Peyer's patch (tissue), 4 donors: ENCODE results near the gene CCR6. TPM values are rescaled to one million over a fixed set of nuclear protein-coding genes. Genes with fewer than 3 reads are reported as not detected.
"Not testable (repeated sequence)": the region's sequence is repeated elsewhere in the genome, so short reads cannot be mapped to it uniquely, and the experiment has no call there.

Source experiments
- DNase-seq, 3 donors: peaks; one replicate each; pipeline ENCODE4 v3.0.0-alpha.2; 2017 to 2019
- H3K27ac ChIP-seq, 4 donors: fragments of 200-600 bp; sonication (generic); one replicate each; pipeline ENCODE4 v1.5.1; 2016 to 2019
- H3K27me3 ChIP-seq, 2 donors: fragments of 200-600 bp; sonication (generic); one replicate each; pipeline ENCODE4 v1.5.1; 2019
- H3K36me3 ChIP-seq, 3 donors: fragments of 200-600 bp; sonication (generic); one replicate each; pipeline ENCODE4 v1.5.1; 2016 to 2019
- H3K4me1 ChIP-seq, 4 donors: fragments of 200-600 bp; sonication (generic); one replicate each; pipeline ENCODE4 v1.5.1; 2016 to 2019
- H3K4me3 ChIP-seq, 4 donors: fragments of 200-600 bp; sonication (generic); 1 replicate in 3 of 4; 2 replicates in 1 of 4; pipeline ENCODE4 v1.5.1; 2016 to 2019; ENCODE audit warnings: mild to moderate bottlenecking in 1 of 4
- H3K9me3 ChIP-seq, 4 donors: fragments of 200-600 bp; sonication (generic); one replicate each; pipeline ENCODE4 v1.5.1; 2016 to 2019; ENCODE audit warnings: mild to moderate bottlenecking in 1 of 4
- CTCF ChIP-seq, 6 experiments: fragments of 450-650 bp in 4 of 6; fragments of 200-600 bp in 2 of 6; sonication (generic) in 1 of 6; IDR thresholded peaks; one replicate each; pipeline ENCODE4 v1.5.1; 2017 to 2019; ENCODE audit warnings: antibody characterized with exemption in 6 of 6, mild to moderate bottlenecking in 3 of 6, moderate library complexity in 1 of 6
- POLR2A ChIP-seq, 2 donors: fragments of 450-650 bp; IDR thresholded peaks; one replicate each; pipeline ENCODE4 v1.5.1; 2017; ENCODE audit warnings: antibody characterized with exemption in 2 of 2, mild to moderate bottlenecking in 2 of 2, moderate library complexity in 2 of 2
- total RNA-seq, 4 donors: library from RNA; depleted of rRNA; stranded (reverse); fragments of >200 nt; gene quantifications; one replicate each; pipeline ENCODE4 v1.1.0, GENCODE V29; 2016

The CCR6 gene
- total RNA-seq, 4 donors from 2014 or later = 0.67 to 5.0 TPM; not detected in 2

GRCh38 chr6:167161851-167162467 lies 39.1 kb downstream of the CCR6 start:
- H3K9me3 ChIP-seq = no peaks in the 10 kb centered on the region
- no peaks in the 10 kb centered on the region for H3K36me3 ChIP-seq
- TF ChIP-seq POLR2A (IDR thresholded peaks at IDR 0.05) (no peak), CTCF (IDR thresholded peaks at IDR 0.05) (no peak)
- no peaks in the 10 kb centered on the region for H3K27me3 ChIP-seq
- no peak overlapping the region for H3K27ac ChIP-seq
- DNase-seq = no peak
- no peaks in the 10 kb centered on the region for H3K4me1 ChIP-seq
- H3K4me3 ChIP-seq = no peak overlapping the region

GRCh38 chr6:167162591-167162990 lies 39.7 kb downstream of the CCR6 start:
- no peak for DNase-seq
- H3K27ac ChIP-seq = no peak overlapping the region
- no peak for TF ChIP-seq CTCF (IDR thresholded peaks at IDR 0.05)
- no peak for TF ChIP-seq POLR2A (IDR thresholded peaks at IDR 0.05)

GRCh38 chr6:167163476-167164011 lies 40.6 kb downstream of the CCR6 start:
- no peak for TF ChIP-seq CTCF (IDR thresholded peaks at IDR 0.05)
- no peak for TF ChIP-seq POLR2A (IDR thresholded peaks at IDR 0.05)
- Histone ChIP-seq H3K4me3 (no peak overlapping the region), H3K27me3 (no peaks in the 10 kb centered on the region), H3K36me3 (no peaks in the 10 kb centered on the region), H3K27ac (no peak overlapping the region), H3K9me3 (no peaks in the 10 kb centered on the region), H3K4me1 (no peaks in the 10 kb centered on the region)
- no peak for DNase-seq

More at GRCh38 chr6:167162591-167162990, 39.7 kb downstream of the CCR6 start:
- H3K9me3 ChIP-seq = no peaks in the 10 kb centered on the region
- no peaks in the 10 kb centered on the region for H3K4me1 ChIP-seq
- H3K36me3 ChIP-seq = no peaks in the 10 kb centered on the region
- no peaks in the 10 kb centered on the region for H3K27me3 ChIP-seq
- no peak overlapping the region for H3K4me3 ChIP-seq

GRCh38 chr6:167164261-167164660 lies 41.4 kb downstream of the CCR6 start:
- no peaks in the 10 kb centered on the region for H3K36me3 ChIP-seq
- H3K4me3 ChIP-seq = no peak overlapping the region
- no peaks in the 10 kb centered on the region for H3K27me3 ChIP-seq
- no peak overlapping the region for H3K27ac ChIP-seq
- H3K9me3 ChIP-seq = no peaks in the 10 kb centered on the region
- TF ChIP-seq CTCF (IDR thresholded peaks at IDR 0.05) = no peak
- TF ChIP-seq POLR2A (IDR thresholded peaks at IDR 0.05) = no peak
- no peaks in the 10 kb centered on the region for H3K4me1 ChIP-seq
- no peak for DNase-seq

GRCh38 chr6:167165858-167166471 lies 43.1 kb downstream of the CCR6 start:
- no peak for DNase-seq
- no peak overlapping the region for H3K27ac ChIP-seq
- no peaks in the 10 kb centered on the region for H3K27me3 ChIP-seq
- no peaks in the 10 kb centered on the region for H3K4me1 ChIP-seq
- TF ChIP-seq POLR2A (IDR thresholded peaks at IDR 0.05) (no peak), CTCF (IDR thresholded peaks at IDR 0.05) (no peak)
- no peaks in the 10 kb centered on the region for H3K36me3 ChIP-seq
- no peaks in the 10 kb centered on the region for H3K9me3 ChIP-seq
- no peak overlapping the region for H3K4me3 ChIP-seq

- not testable (repeated sequence) for H3K9me3 ChIP-seq, DNase-seq, H3K27ac ChIP-seq, H3K4me1 ChIP-seq, H3K4me3 ChIP-seq, H3K36me3 ChIP-seq, H3K27me3 ChIP-seq
These were observed 44.8 kb downstream of the CCR6 start for GRCh38 chr6:167167699-167168098.

GRCh38 chr6:167168296-167168695 lies 45.4 kb downstream of the CCR6 start:
- not testable (repeated sequence) for H3K9me3 ChIP-seq, H3K4me3 ChIP-seq, H3K27ac ChIP-seq, H3K4me1 ChIP-seq, H3K36me3 ChIP-seq, DNase-seq, H3K27me3 ChIP-seq

- not testable (repeated sequence) for DNase-seq, H3K4me1 ChIP-seq, H3K27me3 ChIP-seq, H3K4me3 ChIP-seq, H3K9me3 ChIP-seq, H3K27ac ChIP-seq, H3K36me3 ChIP-seq
These were observed 47.0 kb downstream of the CCR6 start for GRCh38 chr6:167169867-167170266.

- not testable (repeated sequence) for H3K4me1 ChIP-seq, H3K36me3 ChIP-seq, H3K9me3 ChIP-seq, H3K4me3 ChIP-seq, H3K27me3 ChIP-seq, DNase-seq, H3K27ac ChIP-seq
These were observed 48.4 kb downstream of the CCR6 start for GRCh38 chr6:167171300-167171699.
